Myocyte (in vitro differentiated cells): ENCODE results near the gene USP10. TPM values are rescaled to one million over a fixed set of nuclear protein-coding genes. Genes with fewer than 3 reads are reported as not detected.
A peak's percentile ranks its signal among the peaks of the same experiment; 100 is the strongest.

Source experiments
- DNase-seq: peaks from one replicate; pipeline ENCODE4 v3.0.0-alpha.2; 2012; ENCODE audit warnings: low read depth
- total RNA-seq: library from RNA; depleted of rRNA; stranded (reverse); fragments of >200 nt; gene quantifications from 2 replicates; pipeline ENCODE4 v1.2.3, GENCODE V29; 2014

Gene USP10
- total RNA-seq, 1 donor from 2014 or later: 53.2 TPM

DNA sequence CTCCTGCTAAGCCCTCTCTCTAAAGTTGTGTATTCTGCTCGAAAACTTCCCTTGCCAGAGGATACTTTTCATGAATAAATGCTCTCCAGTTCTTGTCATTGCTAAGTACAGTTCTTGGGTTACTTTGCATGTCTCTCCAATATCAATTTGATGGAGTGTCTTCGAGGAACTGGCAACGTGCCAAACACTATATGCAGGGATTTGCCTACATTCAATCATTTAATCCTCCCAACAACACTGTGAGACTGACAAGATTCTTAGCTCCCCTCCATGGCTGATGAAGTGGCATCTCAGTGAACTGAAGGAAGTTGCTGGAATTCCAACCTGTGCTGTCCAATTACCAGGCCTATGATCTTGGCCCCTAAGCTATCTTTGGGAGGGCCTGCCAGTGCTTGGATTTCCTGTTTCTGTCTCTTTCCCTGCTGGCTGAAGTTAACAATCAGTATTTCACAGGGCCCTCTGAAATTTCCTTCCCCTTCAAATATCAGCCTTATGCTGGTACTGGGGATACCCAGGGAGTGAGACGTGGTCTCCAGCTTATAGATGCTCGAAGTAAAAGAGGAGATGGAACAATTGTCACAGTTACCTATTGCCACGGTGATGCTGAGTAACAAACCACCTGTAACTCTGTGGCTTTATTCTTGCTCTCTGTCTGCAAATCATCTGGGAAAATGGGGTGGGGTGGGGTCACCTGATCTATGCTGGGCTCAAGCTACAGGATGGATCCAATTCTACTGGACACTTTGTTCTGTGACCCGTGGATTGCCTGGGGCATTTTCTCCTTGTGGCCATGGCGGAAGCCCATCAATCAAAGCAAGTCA, 100.6 kb downstream of the USP10 start:
- DNase-seq: no peak

DNA sequence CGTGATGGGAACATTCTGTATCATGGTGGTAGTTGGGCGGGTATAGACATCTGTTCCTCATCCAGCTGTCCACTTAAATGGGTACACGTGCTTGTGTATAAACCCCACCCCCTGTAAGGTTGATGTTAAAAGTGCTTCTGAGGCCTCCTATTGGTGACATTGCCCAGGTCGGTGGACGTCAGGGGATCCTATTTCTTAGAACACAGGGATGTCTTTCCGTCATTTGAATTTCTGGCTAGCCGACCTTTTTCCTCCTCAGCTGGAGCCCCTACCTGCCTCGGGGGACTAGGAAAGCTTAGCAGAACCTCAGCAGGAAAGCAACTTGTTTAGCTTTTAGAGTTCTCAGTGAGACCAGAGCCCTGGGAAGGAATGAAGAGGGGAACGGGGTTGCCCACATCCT, 103.3 kb downstream of the USP10 start:
- DNase-seq: no peak

DNA sequence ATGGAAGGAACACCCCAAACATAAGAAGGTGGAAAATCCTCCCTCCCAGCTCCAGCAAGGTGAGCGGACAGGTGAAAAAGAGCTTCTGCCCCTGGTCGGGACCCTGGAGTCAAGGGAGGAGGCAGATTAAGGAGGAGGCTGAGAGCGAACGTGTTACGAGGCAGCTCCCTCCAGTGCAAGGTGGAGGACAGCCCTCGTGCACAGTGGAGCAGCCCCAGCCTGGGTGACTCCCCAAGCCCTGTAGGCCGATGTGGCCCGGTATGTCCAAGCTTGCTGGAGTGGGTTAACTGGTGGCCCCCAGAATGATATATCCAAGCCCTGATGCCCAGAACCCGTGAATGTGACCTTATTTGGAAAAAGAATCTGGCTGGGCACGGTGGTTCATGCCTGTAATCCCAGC, 104.5 kb downstream of the USP10 start:
- no peak for DNase-seq

DNA sequence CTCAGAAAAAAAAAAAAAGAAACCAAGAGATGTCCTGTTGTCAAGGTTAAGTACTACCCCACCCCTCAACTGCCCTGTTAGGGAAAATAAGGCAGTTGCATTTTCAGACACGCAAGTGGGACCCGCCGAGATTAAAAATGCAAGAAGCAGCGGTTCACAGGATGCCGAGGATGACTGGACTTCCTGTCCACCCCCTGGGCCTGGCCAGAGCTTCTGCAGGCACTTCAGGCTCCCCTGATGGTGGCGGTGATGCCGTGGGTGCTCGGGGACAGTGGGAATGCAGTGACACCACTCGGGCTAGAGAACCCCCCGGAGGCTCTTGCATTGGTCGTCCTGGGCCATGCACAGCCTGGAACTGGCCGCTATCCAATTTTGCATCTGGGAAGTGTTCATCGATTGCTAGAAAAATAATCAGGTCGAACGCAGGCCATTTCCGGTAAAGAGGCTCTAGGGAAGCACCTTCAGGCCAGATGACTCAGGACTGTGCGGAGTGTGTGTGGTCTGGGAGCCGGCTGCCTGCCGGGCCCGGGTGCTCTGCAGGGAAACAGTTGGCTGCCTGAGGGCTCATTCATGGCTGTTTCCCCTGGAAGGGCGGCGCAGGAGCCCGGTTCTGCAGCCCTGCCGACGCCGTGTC, 106.6 kb downstream of the USP10 start:
- DNase-seq: no peak

DNA sequence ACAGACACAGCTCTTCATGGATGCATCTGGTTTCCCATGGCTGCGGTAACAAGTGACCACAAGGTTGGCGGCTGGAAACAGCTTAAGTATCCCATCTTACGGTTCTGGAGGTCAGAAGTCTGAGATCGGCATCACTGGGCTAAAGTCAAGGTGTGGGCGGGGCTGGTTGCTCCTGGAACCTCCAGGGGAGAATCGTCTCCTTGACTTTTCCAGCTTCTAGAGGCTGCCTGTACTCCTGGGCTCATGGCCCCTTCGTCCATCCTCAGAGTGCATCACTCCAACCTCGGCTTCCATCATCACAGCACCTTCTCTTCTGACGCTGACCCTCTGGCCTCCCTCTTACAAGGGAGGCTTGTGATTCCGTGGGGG, 107.1 kb downstream of the USP10 start:
- DNase-seq: no peak

DNA sequence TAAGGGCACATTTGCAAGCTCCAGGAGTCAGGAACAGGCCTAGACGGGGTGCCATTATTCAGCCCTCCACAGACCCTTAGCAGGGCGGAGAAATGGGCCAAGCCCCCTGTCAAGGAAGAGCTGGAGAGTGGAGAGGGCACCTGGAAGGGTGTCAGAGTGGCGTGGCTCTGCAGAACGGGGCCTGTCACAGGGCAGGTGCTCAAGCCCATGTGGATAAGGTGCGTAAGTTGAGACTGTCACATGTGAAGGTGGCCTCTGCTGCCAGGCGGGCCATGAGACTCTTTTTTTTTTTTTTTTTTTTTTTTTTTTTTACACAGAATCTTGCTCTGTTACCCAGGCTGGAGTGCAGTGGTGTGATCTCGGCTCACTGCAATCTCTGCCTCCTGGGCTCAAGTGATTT, 108.0 kb downstream of the USP10 start:
- no peak for DNase-seq

DNA sequence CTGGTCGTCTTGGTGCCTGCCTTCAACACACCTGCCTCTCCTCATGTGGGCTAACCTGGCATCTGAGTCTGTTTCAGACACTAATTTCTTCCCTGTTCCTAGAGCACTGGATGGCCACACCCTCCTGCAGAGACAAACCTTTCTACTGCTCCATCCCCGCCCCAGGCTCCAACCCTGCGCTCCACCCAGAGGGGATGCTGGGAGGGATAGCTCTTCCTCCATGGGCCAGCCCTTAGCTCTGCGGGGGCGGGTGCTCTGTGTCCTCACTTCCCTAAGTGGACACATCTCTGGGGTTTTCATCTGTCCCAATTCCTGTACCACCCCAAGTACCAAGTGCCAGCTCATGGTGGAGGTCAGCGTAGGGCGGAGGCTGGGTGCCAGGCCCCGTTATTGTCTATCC, 109.0 kb downstream of the USP10 start:
- no peak for DNase-seq

DNA sequence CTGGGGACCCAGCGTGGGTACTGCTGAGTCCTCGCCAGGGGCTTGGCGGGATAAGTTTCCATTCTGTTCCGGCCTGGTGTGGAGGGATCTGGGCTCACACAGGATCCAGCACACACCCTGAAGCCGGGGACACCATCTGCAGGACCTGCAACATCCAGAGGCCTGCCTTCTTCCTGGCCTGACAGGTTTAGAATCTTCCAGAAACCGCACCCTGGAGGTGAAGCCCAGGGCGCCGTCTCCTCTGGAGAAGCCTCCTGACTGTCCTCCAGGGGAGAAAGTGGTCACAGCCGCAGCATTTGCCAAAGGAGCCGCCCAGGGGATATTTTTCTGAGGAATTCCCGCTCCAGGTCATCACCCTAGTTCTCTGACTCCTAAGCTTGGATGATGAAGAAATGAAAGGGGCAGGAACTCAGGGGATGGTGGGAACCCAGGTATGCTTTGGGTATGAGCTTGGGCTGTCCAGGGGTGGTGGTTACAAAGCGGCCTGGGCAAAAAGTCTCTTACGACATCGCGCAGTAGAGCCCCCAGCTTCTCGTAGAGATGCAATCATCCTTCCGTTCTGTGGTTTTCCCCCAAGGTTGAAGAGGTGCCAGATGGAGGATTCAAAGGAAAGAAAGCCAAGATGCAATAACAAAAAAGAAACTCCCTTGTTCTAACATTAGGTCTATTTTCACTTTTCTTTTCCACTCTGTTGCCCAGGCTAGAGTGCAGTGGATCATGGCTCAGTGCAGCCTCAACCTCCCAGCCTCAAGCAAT, 110.9 kb downstream of the USP10 start:
- DNase-seq: no peak

DNA sequence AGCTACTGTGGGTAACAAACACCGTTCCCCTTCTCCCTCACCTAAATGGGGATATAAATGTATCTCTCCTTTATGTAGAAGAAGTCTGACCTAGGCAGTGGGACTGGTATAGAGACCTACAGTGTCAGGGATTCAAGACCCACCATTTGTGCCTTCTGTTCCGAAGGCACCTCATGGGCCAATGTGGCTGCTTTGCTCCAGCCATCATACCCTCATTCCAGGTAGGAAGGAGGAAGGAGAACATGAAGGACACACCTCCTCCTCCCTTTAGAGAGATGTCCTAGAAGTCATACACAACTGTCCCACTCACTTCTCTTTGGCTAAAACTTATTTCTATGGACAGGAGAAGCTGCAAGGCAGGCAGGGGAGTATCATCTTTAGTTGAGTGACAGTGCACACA, 111.7 kb downstream of the USP10 start:
- no peak for DNase-seq

DNA sequence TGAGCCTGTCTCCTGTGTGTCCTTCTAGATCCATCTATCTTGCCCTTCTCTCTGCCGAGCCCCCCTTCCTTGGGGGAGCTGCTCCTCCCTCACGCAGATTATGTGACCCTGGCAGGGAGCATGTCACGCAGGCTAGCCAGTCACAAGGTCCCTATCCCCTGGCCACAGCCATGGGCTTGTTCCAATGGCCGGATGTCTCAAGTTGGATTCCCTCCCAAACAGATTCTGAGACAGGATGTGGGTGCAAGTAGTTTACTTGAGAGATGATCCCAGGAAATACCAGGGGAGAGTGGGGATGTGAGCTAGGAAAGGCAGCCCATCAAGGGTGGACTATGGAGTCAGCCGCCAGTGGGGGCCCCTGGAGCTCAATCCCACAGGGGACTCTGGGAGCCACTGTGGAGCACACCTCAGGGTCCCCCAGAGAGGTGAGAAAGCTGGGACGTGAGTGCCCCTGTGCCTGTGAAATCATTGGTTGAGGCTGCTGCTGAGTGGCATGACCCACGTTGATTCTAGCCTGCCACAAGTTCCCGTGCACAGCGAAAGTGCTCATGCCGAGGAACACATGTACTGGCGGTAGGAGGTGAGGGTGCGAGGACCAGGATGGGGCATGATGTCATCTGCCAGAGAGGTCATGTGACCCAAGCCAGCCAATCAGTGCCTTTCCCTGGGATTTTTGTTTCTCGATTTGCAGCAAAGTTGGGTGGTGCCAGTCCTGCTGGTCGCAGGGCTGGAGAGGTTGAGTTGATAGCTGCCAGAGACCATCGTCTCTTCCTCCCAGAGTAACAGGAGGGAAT, 113.5 kb downstream of the USP10 start:
- no peak for DNase-seq

DNA sequence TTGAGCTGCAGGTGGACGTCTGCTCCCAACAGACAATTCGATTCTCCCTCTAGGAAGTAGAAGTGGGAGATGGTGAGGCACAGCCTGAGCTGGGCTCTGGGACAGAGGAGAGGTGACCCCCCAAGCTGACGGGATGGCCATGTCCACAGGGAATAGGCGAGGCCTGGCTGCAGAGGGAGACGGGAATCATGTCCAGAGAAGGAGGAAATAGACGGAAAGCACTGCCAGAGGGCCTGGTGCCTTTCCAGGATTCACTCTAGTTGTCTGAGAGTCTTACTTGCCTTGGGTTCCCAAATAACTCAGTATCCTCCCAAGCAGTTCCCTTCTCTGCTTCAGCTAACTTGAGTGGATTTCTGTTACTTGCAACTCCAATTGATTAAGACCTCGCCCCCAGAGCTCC, 115.7 kb downstream of the USP10 start:
- DNase-seq: no peak

DNA sequence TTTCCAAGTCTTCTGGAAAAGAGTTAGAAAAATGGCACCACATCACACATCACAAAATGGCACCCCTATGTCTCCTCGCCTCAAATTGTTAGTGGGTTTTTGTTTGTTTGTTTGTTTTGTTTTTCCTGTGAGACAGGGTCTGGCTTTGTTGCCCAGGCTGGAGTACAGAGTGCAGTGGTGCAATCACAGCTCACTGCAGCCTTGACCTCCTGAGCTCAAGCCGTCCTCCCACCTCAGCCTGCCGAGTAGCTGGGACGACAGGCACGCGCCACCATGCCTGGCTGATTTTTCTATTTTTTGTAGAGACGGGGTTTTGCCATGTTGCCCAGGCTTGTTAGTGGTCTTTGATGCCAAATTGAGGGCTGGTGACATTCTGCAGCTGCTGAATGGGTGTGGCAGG, 116.2 kb downstream of the USP10 start:
- peak; percentile 39 for DNase-seq

DNA sequence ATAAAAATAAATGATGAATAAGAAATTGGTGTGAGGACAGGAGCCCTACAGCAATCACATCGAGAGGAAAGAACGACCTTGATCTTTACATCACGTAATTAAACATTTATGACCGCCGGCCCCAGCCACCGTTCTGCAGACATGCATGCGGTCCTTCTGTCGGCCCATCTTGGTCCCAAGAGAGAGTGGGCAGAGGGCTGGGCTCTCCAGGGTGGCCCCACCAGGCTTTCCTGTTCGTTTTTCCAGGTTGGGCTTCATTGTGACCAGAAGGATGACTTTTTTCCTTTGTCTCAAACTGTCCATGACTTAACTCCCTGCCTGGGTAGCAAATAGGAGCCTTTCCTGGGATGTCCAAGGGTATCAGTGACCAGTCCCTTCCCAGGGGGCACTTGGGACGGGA, 116.7 kb downstream of the USP10 start:
- no peak for DNase-seq

DNA sequence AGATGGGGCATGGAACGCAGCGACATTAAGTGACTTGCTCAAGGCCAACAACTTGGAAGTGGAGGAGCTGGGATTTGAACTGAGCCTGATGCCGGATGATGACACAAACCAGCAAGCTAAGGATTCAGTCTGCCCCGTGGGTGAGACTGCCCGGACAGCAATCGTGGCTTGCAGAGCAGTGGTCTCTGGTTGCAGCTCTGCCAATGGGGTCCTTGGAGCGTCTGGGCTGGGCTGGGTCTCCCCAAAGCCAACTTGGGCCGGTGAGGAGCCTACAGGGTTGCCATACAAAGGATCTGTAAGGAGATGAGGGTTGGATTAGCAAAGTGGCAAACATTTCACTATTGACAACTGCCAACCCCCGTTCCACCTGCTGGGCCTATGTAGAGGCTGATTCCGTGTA, 117.4 kb downstream of the USP10 start:
- no peak for DNase-seq

DNA sequence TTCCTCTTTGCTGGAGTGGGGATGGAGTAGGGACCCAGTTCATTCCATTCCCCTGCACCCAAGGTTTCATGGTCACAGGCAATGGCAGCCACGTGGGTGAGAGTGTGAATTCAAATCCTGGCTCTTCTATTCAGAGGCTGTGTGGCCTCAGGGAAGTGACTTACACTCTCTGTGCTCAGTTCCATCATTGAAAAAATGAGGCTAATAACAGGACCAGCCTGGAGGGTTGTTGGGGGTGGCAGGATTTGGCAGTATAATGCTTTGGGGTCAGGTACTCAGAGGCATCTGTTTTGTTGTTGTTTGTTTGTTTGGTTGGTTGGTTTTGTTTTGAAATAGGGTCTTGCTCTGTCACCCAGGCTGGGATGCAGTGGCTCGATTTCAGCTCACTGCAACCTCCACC, 117.8 kb downstream of the USP10 start:
- no peak for DNase-seq

DNA sequence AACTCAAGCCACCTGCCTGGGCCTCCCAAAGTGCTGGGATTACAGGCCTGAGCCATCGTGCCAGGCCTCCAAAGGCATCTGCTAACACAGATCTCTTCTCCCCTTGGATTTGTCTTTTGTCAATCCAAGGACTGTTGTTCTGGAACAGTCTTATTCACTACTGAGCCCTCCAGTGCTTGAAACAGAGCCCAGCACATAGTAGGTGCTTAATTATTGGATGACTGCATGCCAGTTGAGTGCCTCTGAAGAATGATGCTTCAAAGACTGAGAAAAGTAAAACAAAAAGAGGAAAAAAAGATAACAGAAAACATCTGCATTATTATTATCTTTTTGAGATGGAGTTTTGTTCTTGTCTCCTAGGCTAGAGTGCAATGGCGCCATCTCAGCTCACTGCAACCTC, 118.3 kb downstream of the USP10 start:
- no peak for DNase-seq

DNA sequence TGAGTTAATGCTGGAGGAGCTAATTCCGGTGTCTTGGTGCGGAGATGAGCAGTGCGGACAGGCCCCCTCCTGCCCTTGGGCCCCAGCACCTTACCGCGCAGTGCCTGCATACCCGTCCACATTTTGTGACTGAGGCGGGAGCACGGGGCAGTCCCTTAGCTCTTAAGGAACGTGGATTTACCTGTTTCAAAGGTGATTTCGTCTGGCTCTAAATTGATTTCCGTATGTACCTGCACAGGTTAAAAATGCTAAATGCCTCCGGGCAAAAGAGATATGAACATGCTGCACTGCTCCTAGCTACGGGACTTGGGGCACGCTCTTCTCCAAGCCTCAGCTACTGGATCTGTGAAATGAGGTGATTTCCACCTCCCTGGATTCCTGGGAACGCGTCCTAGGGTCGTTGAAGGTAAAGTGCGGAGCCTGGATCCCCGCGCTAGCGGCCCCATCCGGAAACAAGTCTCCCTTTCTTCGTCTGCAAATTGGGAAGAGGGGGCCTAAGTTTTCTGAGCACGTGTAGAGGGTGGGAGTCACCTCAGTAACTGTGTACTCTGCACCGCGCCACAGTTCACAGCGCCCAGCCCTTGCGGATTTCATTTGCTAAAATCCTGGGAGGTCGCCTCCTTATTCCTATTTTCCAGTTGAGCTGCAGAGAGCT, 119.3 kb downstream of the USP10 start:
- no peak for DNase-seq

DNA sequence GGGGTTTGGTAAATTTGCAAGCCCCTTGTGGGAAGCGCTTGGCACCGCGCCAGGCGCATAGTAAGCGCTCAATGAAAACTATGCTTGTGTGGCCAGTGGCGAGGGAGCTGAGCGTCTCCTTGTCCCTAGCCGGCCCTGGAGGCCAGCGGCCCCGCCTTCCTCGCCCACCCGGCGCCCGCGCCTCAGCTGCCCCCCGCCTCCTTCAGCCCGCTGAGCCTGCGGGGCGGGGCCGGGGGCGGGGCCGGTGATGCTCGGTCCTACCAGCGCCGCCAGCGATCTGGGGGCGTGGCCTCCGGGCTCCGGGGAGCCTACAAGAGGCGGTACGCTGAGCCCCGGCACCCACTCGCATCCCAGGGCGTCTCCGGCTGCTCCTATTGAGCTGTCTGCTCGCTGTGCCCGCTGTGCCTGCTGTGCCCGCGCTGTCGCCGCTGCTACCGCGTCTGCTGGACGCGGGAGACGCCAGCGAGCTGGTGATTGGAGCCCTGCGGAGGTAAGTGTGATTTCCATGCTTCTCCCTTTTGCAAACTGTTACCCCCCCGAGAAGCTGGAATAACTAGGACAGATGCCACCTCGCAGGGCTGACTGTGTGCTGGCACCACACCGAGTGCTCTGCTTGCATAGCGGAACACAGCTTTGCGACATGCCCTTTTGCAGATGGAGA, 120.0 kb downstream of the USP10 start, which contains the start of gene CRISPLD2:
Gene CRISPLD2, plus strand, starts transcription at position 342 of the 661 bp plus-strand sequence. CDS start 18,511 bp downstream, outside the sequence.
- DNase-seq: peak; percentile 89

DNA sequence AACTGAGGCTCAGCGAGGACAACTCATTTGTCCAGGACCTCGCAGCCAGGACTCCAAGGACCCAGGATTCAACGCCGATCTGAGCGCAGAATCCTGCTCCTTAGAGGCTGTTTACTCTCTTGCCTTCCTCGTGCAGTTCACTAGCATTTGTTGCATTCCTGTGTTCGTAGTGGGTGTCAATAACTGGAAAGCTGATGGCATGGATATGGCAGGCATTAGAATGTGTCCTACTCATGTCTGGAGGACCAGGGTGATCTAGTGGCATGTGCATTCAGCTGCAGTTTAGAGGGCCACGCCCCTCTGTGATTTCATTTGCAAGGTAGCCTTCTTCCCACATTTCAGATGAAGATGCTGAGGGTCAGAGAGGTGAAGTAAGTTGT, 120.5 kb downstream of the USP10 start:
- DNase-seq: peak; percentile 44

DNA sequence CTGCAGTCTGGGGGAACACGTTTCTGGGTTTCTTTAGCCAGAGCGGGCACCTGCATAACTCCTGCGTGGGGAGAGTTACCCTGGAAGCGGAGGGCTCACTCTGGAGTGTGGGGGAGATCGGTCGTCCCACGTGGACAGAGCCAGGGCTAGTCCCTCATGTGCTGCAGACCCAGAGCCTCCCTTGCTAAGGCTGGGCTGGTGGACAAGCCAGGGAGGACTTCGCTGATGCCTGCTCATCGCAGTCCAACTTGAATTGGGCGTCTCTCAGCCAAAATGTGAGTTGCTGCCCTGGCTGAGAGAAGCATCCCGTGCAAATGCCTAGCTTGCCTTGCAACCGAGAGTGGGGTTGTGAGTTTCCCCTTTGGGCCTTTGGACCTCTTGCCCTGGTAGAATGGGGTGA, 121.0 kb downstream of the USP10 start:
- no peak for DNase-seq
